Measurements from ENCODE around the gene HPD. TPM values are rescaled to one million over a fixed set of nuclear protein-coding genes. Genes with fewer than 3 reads are reported as not detected.

The HPD gene
- total RNA-seq, 1 donor from 2014 or later, result not detected

DNA sequence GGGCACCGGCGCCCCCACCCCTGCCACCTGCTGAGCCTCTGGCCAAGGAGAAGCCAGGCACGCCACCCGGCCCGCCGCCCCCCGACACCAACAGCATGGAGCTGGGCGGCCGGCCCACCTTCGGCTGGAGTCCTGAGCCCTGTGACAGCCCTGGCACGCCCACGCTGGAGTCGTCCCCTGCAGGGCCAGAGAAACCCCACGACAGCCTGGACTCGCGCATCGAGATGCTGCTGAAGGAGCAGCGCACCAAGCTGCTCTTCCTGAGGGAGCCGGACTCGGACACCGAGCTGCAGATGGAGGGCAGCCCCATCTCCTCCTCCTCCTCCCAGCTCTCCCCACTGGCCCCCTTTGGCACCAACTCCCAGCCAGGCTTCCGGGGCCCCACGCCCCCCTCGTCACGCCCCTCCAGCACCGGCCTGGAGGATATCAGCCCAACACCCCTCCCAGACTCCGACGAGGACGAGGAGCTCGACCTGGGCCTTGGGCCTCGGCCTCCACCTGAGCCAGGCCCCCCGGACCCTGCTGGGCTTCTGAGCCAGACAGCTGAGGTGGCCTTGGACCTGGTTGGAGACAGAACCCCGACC is 48.3 kb downstream of the HPD start:
- H3K9me3 Mint-ChIP-seq, result no peaks in the 10 kb centered on the region
- no peak overlapping the region for H3K27ac Mint-ChIP-seq
- peak overlapping the region; percentile 80 for H3K4me3 Mint-ChIP-seq
- no peaks in the 10 kb centered on the region for H3K27me3 Mint-ChIP-seq (ENCODE audit: insufficient read depth)
- peaks cover 28% of the 10 kb centered on the region for H3K36me3 Mint-ChIP-seq (ENCODE audit: low read depth)
- DNase-seq (ENCODE audit: low spot score), result no peak
- intact Hi-C loops (cut with micrococcal nuclease), result no loop called here
- peaks cover 45% of the 10 kb centered on the region for H3K4me1 Mint-ChIP-seq (ENCODE audit: low read depth)

DNA sequence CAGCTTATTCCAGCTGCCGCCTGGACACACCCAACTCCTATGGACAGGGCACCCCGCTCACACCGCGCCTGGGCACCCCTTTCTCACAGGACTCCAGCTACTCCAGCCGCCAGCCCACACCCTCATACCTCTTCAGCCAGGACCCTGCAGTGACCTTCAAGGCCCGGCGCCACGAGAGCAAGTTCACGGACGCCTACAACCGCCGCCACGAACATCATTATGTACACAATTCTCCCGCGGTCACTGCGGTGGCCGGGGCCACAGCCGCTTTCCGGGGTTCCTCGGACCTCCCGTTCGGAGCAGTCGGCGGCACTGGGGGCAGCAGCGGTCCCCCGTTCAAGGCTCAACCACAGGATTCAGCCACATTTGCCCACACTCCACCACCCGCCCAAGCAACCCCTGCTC is 48.9 kb downstream of the HPD start:
- Mint-ChIP-seq H3K4me3 (peak overlapping the region; percentile 39), H3K4me1 (ENCODE audit: low read depth) (peaks cover 45% of the 10 kb centered on the region), H3K9me3 (no peaks in the 10 kb centered on the region), H3K27ac (no peak overlapping the region), H3K27me3 (ENCODE audit: insufficient read depth) (no peaks in the 10 kb centered on the region), H3K36me3 (ENCODE audit: low read depth) (peaks cover 26% of the 10 kb centered on the region)
- intact Hi-C loops (cut with micrococcal nuclease), result loop anchor here (10.0 kb wide), 2 partner anchors 405 to 1275 kb away; partner anchors contain the start of genes RNF10 and RNF34
- DNase-seq (ENCODE audit: low spot score), result no peak

- DNase-seq (ENCODE audit: low spot score), result no peak
- Mint-ChIP-seq H3K4me3 (peak overlapping the region; percentile 2), H3K4me1 (ENCODE audit: low read depth) (peaks cover 43% of the 10 kb centered on the region), H3K27ac (no peak overlapping the region), H3K36me3 (ENCODE audit: low read depth) (peaks cover 27% of the 10 kb centered on the region), H3K27me3 (ENCODE audit: insufficient read depth) (no peaks in the 10 kb centered on the region), H3K9me3 (no peaks in the 10 kb centered on the region)
- intact Hi-C loops (cut with micrococcal nuclease), result loop anchor here (10.0 kb wide), 2 partner anchors 404 to 1274 kb away; partner anchors contain the start of genes RNF10 and RNF34
Observed at GRCh38 chr12:121808623-121809022, 50.0 kb downstream of the HPD start.

GRCh38 chr12:121807642-121808347 is 50.9 kb downstream of the HPD start:
- H3K9me3 Mint-ChIP-seq, result no peaks in the 10 kb centered on the region
- H3K27me3 Mint-ChIP-seq (ENCODE audit: insufficient read depth), result no peaks in the 10 kb centered on the region
- H3K27ac Mint-ChIP-seq, result no peak overlapping the region
- DNase-seq (ENCODE audit: low spot score), result no peak
- peak overlapping the region; percentile 37 for H3K4me3 Mint-ChIP-seq
- H3K4me1 Mint-ChIP-seq (ENCODE audit: low read depth), result peaks cover 35% of the 10 kb centered on the region
- H3K36me3 Mint-ChIP-seq (ENCODE audit: low read depth), result peaks cover 27% of the 10 kb centered on the region
- intact Hi-C loops (cut with micrococcal nuclease), result loop anchor here (10.0 kb wide), 2 partner anchors 403 to 1273 kb away; partner anchors contain the start of genes RNF10 and RNF34

DNA sequence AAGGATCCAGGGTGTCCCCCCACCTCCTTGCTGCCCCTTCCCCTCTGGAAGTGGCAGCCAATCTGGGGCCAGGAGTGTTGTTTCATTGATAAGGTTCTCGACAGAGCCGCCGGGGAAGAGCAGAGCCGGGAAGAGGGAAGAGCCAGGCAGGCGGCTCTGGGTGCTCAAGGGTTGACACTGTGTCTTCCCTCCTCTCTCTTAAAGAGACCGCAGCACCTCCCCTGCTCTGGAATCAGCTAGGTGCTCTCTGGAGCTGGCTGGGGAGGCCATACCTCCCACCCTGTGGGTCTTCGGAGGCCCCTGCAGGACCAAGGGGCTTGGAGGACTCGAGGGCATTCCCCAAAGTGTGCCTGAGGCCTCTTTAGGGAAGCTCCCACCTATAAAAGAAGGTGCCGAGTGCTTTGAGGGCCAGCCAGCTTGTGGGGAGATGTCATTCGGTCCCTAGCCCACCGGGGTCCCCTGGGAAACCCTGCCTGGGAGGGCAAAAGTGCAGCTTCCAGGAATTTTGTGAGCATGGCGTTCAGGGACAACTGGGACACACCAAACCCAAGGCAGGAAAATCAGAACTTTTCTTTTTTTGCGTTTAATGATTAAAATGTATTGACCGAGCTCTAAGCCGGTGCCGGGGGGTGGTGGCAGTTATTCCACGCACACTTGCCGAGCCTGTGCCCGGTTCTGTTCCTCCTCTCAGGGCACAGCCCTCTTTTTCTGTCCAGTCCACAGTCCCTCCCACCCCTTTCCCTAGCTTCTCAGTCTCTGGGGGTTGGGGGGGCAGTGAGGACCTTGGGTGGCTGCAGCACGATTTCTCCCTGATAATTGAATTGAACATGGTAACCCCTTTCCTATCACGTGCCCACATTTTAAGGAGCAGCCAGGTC is 51.9 kb downstream of the HPD start:
- Mint-ChIP-seq H3K36me3 (ENCODE audit: low read depth) (peaks cover 24% of the 10 kb centered on the region), H3K4me1 (ENCODE audit: low read depth) (peaks cover 39% of the 10 kb centered on the region), H3K4me3 (peak overlapping the region; percentile 97), H3K27ac (peak overlapping the region; percentile 78), H3K27me3 (ENCODE audit: insufficient read depth) (no peaks in the 10 kb centered on the region), H3K9me3 (no peaks in the 10 kb centered on the region)
- intact Hi-C loops (cut with micrococcal nuclease), result loop anchor here (10.0 kb wide), 2 partner anchors 402 to 1272 kb away; partner anchors contain the start of genes RNF10 and RNF34
- DNase-seq (ENCODE audit: low spot score), result no peak

DNA sequence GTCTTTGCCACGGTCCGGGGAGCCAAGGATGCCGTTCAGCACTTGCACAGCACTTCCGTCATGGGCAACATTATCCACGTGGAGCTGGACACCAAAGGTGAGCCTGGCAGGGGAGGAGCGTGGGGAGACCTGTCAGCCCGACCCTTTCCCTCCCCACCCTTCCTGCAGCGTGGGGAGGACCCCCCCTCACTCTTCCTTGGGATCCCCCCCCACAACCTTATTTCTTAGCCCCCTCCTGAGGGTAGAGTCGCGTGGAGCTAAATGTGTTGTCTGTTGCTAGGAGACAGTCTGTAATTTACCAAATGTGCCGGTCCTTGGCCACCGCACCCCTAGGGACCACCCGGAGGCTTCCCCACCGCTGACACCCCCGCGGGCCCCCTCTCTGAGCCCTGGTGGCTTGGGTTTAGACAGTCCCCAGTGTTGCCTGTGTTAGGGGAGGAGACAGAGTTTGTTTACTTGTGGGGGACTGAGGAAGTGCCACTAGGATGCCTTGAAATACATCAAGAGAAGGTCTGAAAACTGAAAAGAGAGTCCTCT is 52.6 kb downstream of the HPD start:
- peak overlapping the region; percentile 78 for H3K27ac Mint-ChIP-seq
- peaks cover 36% of the 10 kb centered on the region for H3K4me1 Mint-ChIP-seq (ENCODE audit: low read depth)

DNA sequence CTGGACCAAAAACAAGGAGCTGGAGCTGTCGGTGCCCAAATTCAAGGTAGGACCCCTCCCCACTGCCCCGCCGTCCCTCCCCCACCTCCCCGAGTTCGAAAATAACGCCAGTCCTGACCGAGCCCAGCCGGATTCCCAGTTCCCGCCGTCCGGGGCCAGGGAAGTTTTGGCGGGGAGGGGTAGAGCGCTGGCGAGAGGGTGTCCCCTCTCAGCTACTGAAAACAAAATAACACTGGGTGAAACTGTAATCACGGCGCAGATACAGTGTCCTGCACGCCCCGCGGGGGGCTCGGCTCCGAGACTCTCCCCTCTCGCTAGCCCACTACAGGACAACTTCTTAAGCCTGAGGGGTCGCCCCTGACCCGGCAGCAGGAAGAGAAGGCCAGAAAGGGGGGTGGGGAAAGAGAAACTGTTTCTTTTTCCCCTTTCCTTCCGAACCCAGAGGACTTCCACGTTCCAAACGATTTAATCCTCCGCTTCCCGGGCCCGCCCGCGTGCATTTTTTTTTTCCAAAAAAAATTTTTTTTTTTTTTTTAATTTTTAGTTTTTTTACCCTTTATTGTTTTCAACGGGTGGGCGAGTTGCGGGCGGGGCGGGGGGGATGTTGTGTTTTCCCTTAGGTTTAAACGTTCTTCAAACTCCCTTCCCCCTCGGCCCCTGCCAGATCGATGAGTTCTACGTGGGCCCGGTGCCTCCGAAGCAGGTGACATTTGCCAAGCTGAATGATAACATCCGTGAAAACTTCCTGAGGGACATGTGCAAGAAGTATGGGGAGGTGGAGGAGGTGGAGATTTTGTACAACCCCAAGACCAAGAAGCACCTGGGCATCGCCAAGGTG is 53.3 kb downstream of the HPD start:
- peaks cover 32% of the 10 kb centered on the region for H3K4me1 Mint-ChIP-seq (ENCODE audit: low read depth)
- no peaks in the 10 kb centered on the region for H3K27me3 Mint-ChIP-seq (ENCODE audit: insufficient read depth)
- peak overlapping the region; percentile 97 for H3K4me3 Mint-ChIP-seq
- DNase-seq (ENCODE audit: low spot score), result no peak
- peaks cover 24% of the 10 kb centered on the region for H3K36me3 Mint-ChIP-seq (ENCODE audit: low read depth)
- peak overlapping the region; percentile 97 for H3K27ac Mint-ChIP-seq
- no peaks in the 10 kb centered on the region for H3K9me3 Mint-ChIP-seq
- intact Hi-C loops (cut with micrococcal nuclease), result loop anchor here (10.0 kb wide), 2 partner anchors 401 to 1271 kb away; partner anchors contain the start of genes RNF10 and RNF34

More for the DNA sequence above, 52.6 kb downstream of the HPD start:
- Mint-ChIP-seq H3K9me3 (no peaks in the 10 kb centered on the region), H3K4me3 (peak overlapping the region; percentile 97), H3K27me3 (ENCODE audit: insufficient read depth) (no peaks in the 10 kb centered on the region), H3K36me3 (ENCODE audit: low read depth) (peaks cover 29% of the 10 kb centered on the region)
- intact Hi-C loops (cut with micrococcal nuclease), result loop anchor here (10.0 kb wide), 2 partner anchors 401 to 1271 kb away; partner anchors contain the start of genes RNF10 and RNF34
- no peak for DNase-seq (ENCODE audit: low spot score)

GRCh38 chr12:121804417-121805111 is 54.1 kb downstream of the HPD start:
- Mint-ChIP-seq H3K4me3 (peak overlapping the region; percentile 97), H3K36me3 (ENCODE audit: low read depth) (peaks cover 23% of the 10 kb centered on the region), H3K27ac (peak overlapping the region; percentile 97), H3K27me3 (ENCODE audit: insufficient read depth) (no peaks in the 10 kb centered on the region), H3K4me1 (ENCODE audit: low read depth) (peaks cover 30% of the 10 kb centered on the region), H3K9me3 (no peaks in the 10 kb centered on the region)
- no peak for DNase-seq (ENCODE audit: low spot score)
- intact Hi-C loops (cut with micrococcal nuclease), result loop anchor here (5.0 to 10.0 kb wide), 3 partner anchors 400 to 1270 kb away; partner anchors contain the start of genes HCAR1, RNF10 and RNF34

- no peaks in the 10 kb centered on the region for H3K9me3 Mint-ChIP-seq
- DNase-seq (ENCODE audit: low spot score), result peak; percentile 41
- intact Hi-C loops (cut with micrococcal nuclease), result loop anchor here (1.0 to 10.0 kb wide), 7 partner anchors 7 to 1269 kb away; partner anchors contain the start of genes HCAR1, RNF10, RNF34 and ZCCHC8
- H3K36me3 Mint-ChIP-seq (ENCODE audit: low read depth), result peaks cover 24% of the 10 kb centered on the region
- peaks cover 2% of the 10 kb centered on the region for H3K27me3 Mint-ChIP-seq (ENCODE audit: insufficient read depth)
- peak within 1 kb of the TSS; percentile 97 for H3K4me3 Mint-ChIP-seq
- H3K27ac Mint-ChIP-seq, result peak within 1 kb of the TSS; percentile 97
- H3K4me1 Mint-ChIP-seq (ENCODE audit: low read depth), result peaks cover 31% of the 10 kb centered on the region
Observed at GRCh38 chr12:121803861-121804416, 54.7 kb downstream of the HPD start, which contains the start of gene SETD1B. Gene SETD1B (plus strand): TSS chr12:121804009. CDS start chr12:121804738, 729 bp downstream.

GRCh38 chr12:121802843-121803698 is 55.6 kb downstream of the HPD start:
- Mint-ChIP-seq H3K27ac (peak overlapping the region; percentile 97), H3K9me3 (no peaks in the 10 kb centered on the region), H3K27me3 (ENCODE audit: insufficient read depth) (peaks cover 2% of the 10 kb centered on the region), H3K4me1 (ENCODE audit: low read depth) (peaks cover 40% of the 10 kb centered on the region), H3K4me3 (peak overlapping the region; percentile 87), H3K36me3 (ENCODE audit: low read depth) (peaks cover 28% of the 10 kb centered on the region)
- DNase-seq (ENCODE audit: low spot score), result peak; percentile 83
- intact Hi-C loops (cut with micrococcal nuclease), result loop anchor here (1.0 to 10.0 kb wide), 8 partner anchors 8 to 1268 kb away; partner anchors contain the start of genes HCAR1, PSMD9, RNF10 and RNF34

All from activated T-helper 1 cell treated with anti-CD3 and anti-CD28 coated beads, Interleukin-12 subunit alpha, Interleukin-12 subunit beta, Interleukin-2, Interleukin-4 antibody, amounts not matched to agents 30 ng/mL and 10 ng/mL and 1 ng/mL, durations not matched to agents 14 hours and 24 hours and 36 hours (primary cell).